PFSK-1 (cell line): ENCODE results near the gene STMN1.

Experiments used
- FOXP2 ChIP-seq: optimal IDR thresholded peaks from 2 replicates; pipeline ENCODE3; 2011; ENCODE audit warnings: borderline replicate concordance, control low read depth, inconsistent platforms; ENCODE audit not compliant: insufficient read depth; ENCODE audit errors: extremely low read length, extremely low read depth
- POLR2AphosphoS5 ChIP-seq: IDR thresholded peaks from 2 replicates; pipeline ENCODE4 v1.6.1; 2012; ENCODE audit warnings: low read depth, mild to moderate bottlenecking, control low read depth, low read length, moderate library complexity
- REST ChIP-seq, 2 experiments: IDR thresholded peaks; 2 replicates each; pipeline versions ENCODE4 v1.6.1 to v1.8.0; 2011 to 2012; ENCODE audit warnings: low read depth in 2 of 2, low read length in 2 of 2, control low read depth in 1 of 2, inconsistent platforms in 1 of 2, mild to moderate bottlenecking in 1 of 2, moderate library complexity in 1 of 2; ENCODE audit not compliant: insufficient read depth in 1 of 2
- SIN3A ChIP-seq: IDR thresholded peaks from 2 replicates; pipeline ENCODE4 v1.6.1; 2012; ENCODE audit warnings: mild to moderate bottlenecking, low read length, moderate library complexity, borderline replicate concordance; ENCODE audit not compliant: insufficient read depth
- TAF1 ChIP-seq: IDR thresholded peaks from 2 replicates; pipeline ENCODE4 v1.6.1; 2012; ENCODE audit warnings: low read length, control low read depth, borderline replicate concordance; ENCODE audit not compliant: insufficient read depth

STMN1 gene

GRCh38 chr1:25895365-25895990, 10.7 kb downstream of the STMN1 start:
- TF ChIP-seq FOXP2 (no peak), POLR2AphosphoS5 (no peak), TAF1 (no peak), REST (IDR thresholded peaks at IDR 0.05; ENCODE audit: insufficient read depth in 1 of 2, low read depth in 2 of 2, low read length in 2 of 2) (no peak), SIN3A (no peak)

- TF ChIP-seq REST (IDR thresholded peaks at IDR 0.05; ENCODE audit: insufficient read depth in 1 of 2, low read depth in 2 of 2, low read length in 2 of 2) (no peak), SIN3A (no peak), POLR2AphosphoS5 (no peak), FOXP2 (no peak)
Observed at GRCh38 chr1:25893116-25893515, 13.1 kb downstream of the STMN1 start.

- TF ChIP-seq POLR2AphosphoS5 (no peak), FOXP2 (no peak), SIN3A (no peak), TAF1 (no peak), REST (IDR thresholded peaks at IDR 0.05; ENCODE audit: insufficient read depth in 1 of 2, low read depth in 2 of 2, low read length in 2 of 2) (no peak)
Observed at GRCh38 chr1:25891606-25892005, 14.6 kb downstream of the STMN1 start.

- no peak for TF ChIP-seq FOXP2
- TF ChIP-seq TAF1: no peak
- no peak for TF ChIP-seq SIN3A
- no peak for TF ChIP-seq REST (IDR thresholded peaks at IDR 0.05; ENCODE audit: insufficient read depth in 1 of 2, low read depth in 2 of 2, low read length in 2 of 2)
- no peak for TF ChIP-seq POLR2AphosphoS5
Observed at GRCh38 chr1:25890239-25891034, 15.8 kb downstream of the STMN1 start.
